H1 (cell line): Measurements from ENCODE around the gene KCTD19.

ENCODE experiments used
- GTF2F1 ChIP-seq: IDR thresholded peaks from 2 replicates; pipeline ENCODE4 v1.6.1; 2012; ENCODE audit warnings: low read depth, low read length, improper control_type of control experiment, borderline replicate concordance
- POLR2A ChIP-seq, 2 experiments: IDR thresholded peaks; 1 replicate in 1 of 2; 2 replicates in 1 of 2; pipeline ENCODE4 v1.6.1; 2011; ENCODE audit warnings: low read depth in 2 of 2, low read length in 2 of 2, mild to moderate bottlenecking in 2 of 2; ENCODE audit errors: control extremely low read depth in 1 of 2

GRCh38 chr16:67336648-67337047 lies 10.1 kb upstream of the KCTD19 start:
- TF ChIP-seq GTF2F1 (no peak), POLR2A (IDR thresholded peaks at IDR 0.05; ENCODE audit: control extremely low read depth in 1 of 2, low read depth in 2 of 2, low read length in 2 of 2) (no peak)
